OCI-LY7 (cell line): ENCODE data around the gene ZNF814. TPM values are rescaled to one million over a fixed set of nuclear protein-coding genes. Genes with fewer than 3 reads are reported as not detected.
"Not testable (repeated sequence)": the region's sequence is repeated elsewhere in the genome, so short reads cannot be mapped to it uniquely, and the experiment has no call there.

Experiments used
- BruUV-seq: library from RNA; stranded (reverse); fragments of 400-500 nt; replicated peaks from 2 replicates; lab custom pipeline; 2021; lab: Mats Ljungman, UMichigan
- CTCF ChIA-PET: fragments of 300-600 bp; sonication (Branson Sonifier 250); formaldehyde crosslinking; loops from one replicate; lab custom pipeline; 2022; ENCODE audit warnings: antibody characterized with exemption; ENCODE audit not compliant: unreplicated experiment; lab: Charles Lee
- POLR2A ChIA-PET: fragments of 300-600 bp; sonication (Branson Sonifier 250); formaldehyde crosslinking; loops from one replicate; lab custom pipeline; 2022; ENCODE audit warnings: antibody characterized with exemption; lab: Charles Lee
- DNase-seq: peaks from one replicate; pipeline ENCODE4 v3.0.0-alpha.2; 2015; ENCODE audit warnings: low spot score
- H2AFZ ChIP-seq: fragments of 200-600 bp; sonication (generic), shearing (Covaris generic); 2 replicates; pipeline ENCODE4 v1.6.1; 2014; ENCODE audit warnings: mild to moderate bottlenecking, antibody characterized with exemption, low read length, moderate library complexity
- H3K27ac ChIP-seq: fragments of 200-600 bp; sonication (generic); 2 replicates; pipeline ENCODE4 v1.5.1; 2014; ENCODE audit warnings: mixed run types, low read depth, mild to moderate bottlenecking, moderate library complexity, low read length, inconsistent platforms; ENCODE audit not compliant: poor library complexity, severe bottlenecking
- H3K36me3 ChIP-seq: fragments of 200-600 bp; sonication (generic); 2 replicates; pipeline ENCODE4 v1.6.1; 2014; ENCODE audit warnings: mild to moderate bottlenecking, antibody characterized with exemption, low read length, moderate library complexity, mixed read lengths; ENCODE audit not compliant: insufficient read depth
- H3K4me1 ChIP-seq: fragments of 200-600 bp; sonication (generic); 2 replicates; pipeline ENCODE4 v1.5.1; 2014; ENCODE audit warnings: mild to moderate bottlenecking, low read length; ENCODE audit not compliant: insufficient read depth, poor library complexity, severe bottlenecking
- H3K4me2 ChIP-seq: fragments of 200-600 bp; sonication (generic); 2 replicates; pipeline ENCODE4 v1.6.1; 2014; ENCODE audit warnings: mild to moderate bottlenecking, low read length
- H3K4me3 ChIP-seq: fragments of 200-600 bp; sonication (generic); 2 replicates; pipeline ENCODE4 v1.5.1; 2014; ENCODE audit warnings: mild to moderate bottlenecking, low read depth, low read length; ENCODE audit not compliant: poor library complexity, severe bottlenecking
- H3K79me2 ChIP-seq: fragments of 200-600 bp; sonication (generic); 2 replicates; pipeline ENCODE4 v1.6.1; 2016; ENCODE audit warnings: low read depth, mild to moderate bottlenecking, low read length, moderate library complexity, mixed read lengths; ENCODE audit not compliant: insufficient read depth
- H3K9me2 ChIP-seq: fragments of 200-600 bp; sonication (generic); 2 replicates; pipeline ENCODE4 v1.6.1; 2016; ENCODE audit warnings: mild to moderate bottlenecking, low read length, mixed read lengths; ENCODE audit not compliant: insufficient read depth
- H3K9me3 ChIP-seq: fragments of 200-600 bp; sonication (generic); 2 replicates; pipeline ENCODE4 v1.6.1; 2014; ENCODE audit warnings: mild to moderate bottlenecking, mixed run types, low read length, mixed read lengths
- H4K20me1 ChIP-seq: fragments of 200-600 bp; sonication (generic); 2 replicates; pipeline ENCODE4 v1.6.1; 2014; ENCODE audit warnings: mild to moderate bottlenecking, antibody characterized with exemption, low read length, moderate library complexity, mixed read lengths; ENCODE audit not compliant: insufficient read depth
- CTCF ChIP-seq: fragments of 200-600 bp; sonication (generic); conservative IDR thresholded peaks from 2 replicates; pipeline ENCODE4 v1.5.1; 2014; ENCODE audit warnings: mild to moderate bottlenecking, antibody characterized with exemption, low read length, moderate library complexity, mixed read lengths
- EZH2phosphoT487 ChIP-seq: fragments of 200-600 bp; sonication (generic); IDR thresholded peaks from 2 replicates; pipeline ENCODE4 v1.6.1; 2018; ENCODE audit warnings: low read depth, borderline replicate concordance, mild to moderate bottlenecking, mixed run types, antibody characterized with exemption, low read length, moderate library complexity, mixed read lengths
- intact Hi-C: fragments of 100-400 bp; cut with micrococcal nuclease; formaldehyde crosslinking; loops from one replicate; pipeline ENCODE4 v1.10.0; 2022; ENCODE audit not compliant: unreplicated experiment
- total RNA-seq, 2 experiments: library from RNA; depleted of rRNA in 1 of 2; stranded (reverse); fragments of >200 nt in 1 of 2; shearing (Covaris generic) in 1 of 2; gene quantifications; 2 replicates each; pipeline ENCODE4 v1.2.3, GENCODE V29; 2014 to 2022

Gene ZNF814
- total RNA-seq, 2 experiments from 2014 or later: 30.4 to 50.1 TPM

GRCh38 chr19:57900311-57900710, 11.5 kb upstream of the ZNF814 start:
- H3K79me2 ChIP-seq: no peaks in the 10 kb centered on the region
- DNase-seq: no peak
- H3K27ac ChIP-seq: no peak overlapping the region
- H3K9me3 ChIP-seq: no peaks in the 10 kb centered on the region
- H3K9me2 ChIP-seq: no peaks in the 10 kb centered on the region
- no peaks in the 10 kb centered on the region for H3K36me3 ChIP-seq
- H4K20me1 ChIP-seq: no peaks in the 10 kb centered on the region
- H2AFZ ChIP-seq: no peak overlapping the region
- intact Hi-C loops: loop anchor here (10.0 kb wide), 1 partner anchor 796 kb away; no protein-coding TSS in a partner anchor
- no peak for TF ChIP-seq CTCF
- no peaks in the 10 kb centered on the region for H3K4me1 ChIP-seq
- BruUV-seq: no TSS peak
- CTCF ChIA-PET: no interaction called here
- H3K4me3 ChIP-seq: no peak overlapping the region
- POLR2A ChIA-PET: no interaction called here
- no peak overlapping the region for H3K4me2 ChIP-seq

DNA sequence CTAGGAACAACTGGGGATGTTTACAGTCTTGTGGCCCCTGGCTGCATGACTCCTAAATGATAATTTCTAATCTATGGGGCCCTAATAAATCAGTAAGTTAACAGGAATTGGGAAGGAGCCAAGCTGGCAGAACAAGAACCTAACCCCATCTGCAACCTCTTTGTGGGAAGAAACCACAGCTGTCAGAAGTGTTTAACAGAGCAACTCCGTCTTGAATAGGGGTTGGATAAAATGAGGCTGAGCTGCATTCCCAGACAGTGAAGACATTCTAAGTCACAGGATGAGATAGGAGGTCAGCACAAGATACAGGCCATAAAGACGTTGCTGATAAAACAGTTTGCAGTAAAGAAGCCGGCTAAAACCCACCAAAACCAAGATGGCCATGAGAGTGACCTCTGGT, 1.9 kb upstream of the ZNF814 start:
- CTCF ChIA-PET, intact Hi-C loops, BruUV-seq, H3K27ac ChIP-seq, H3K4me3 ChIP-seq, H3K9me3 ChIP-seq, H3K9me2 ChIP-seq, POLR2A ChIA-PET, H3K4me2 ChIP-seq, H4K20me1 ChIP-seq, DNase-seq, H2AFZ ChIP-seq: not testable (repeated sequence)
- peaks cover 13% of the 10 kb centered on the region for H3K4me1 ChIP-seq
- peaks cover 31% of the 10 kb centered on the region for H3K79me2 ChIP-seq
- peaks cover 20% of the 10 kb centered on the region for H3K36me3 ChIP-seq

GRCh38 chr19:57888107-57888559, 704 bp downstream of the ZNF814 start:
- H3K4me3 ChIP-seq: peak overlapping the region; percentile 93
- ChIA-PET CTCF (no interaction called here), POLR2A (no interaction called here)
- peak overlapping the region; percentile 41 for H3K27ac ChIP-seq
- TF ChIP-seq CTCF: no peak
- no peak for TF ChIP-seq EZH2phosphoT487
- H4K20me1 ChIP-seq: no peaks in the 10 kb centered on the region
- H3K79me2 ChIP-seq: peaks cover 57% of the 10 kb centered on the region
- peaks cover 13% of the 10 kb centered on the region for H3K4me1 ChIP-seq
- H3K4me2 ChIP-seq: peak overlapping the region; percentile 71
- intact Hi-C loops: no loop called here
- no peaks in the 10 kb centered on the region for H3K9me3 ChIP-seq
- peak; percentile 5 for DNase-seq
- BruUV-seq: TSS peak; percentile 72
- H3K9me2 ChIP-seq: no peaks in the 10 kb centered on the region
- H2AFZ ChIP-seq: peak overlapping the region; percentile 94; the same call in 1 of the 2 replicates
- peaks cover 46% of the 10 kb centered on the region for H3K36me3 ChIP-seq
